HCT116 (cell line): ENCODE measurements around the gene JDP2. TPM values are rescaled to one million over a fixed set of nuclear protein-coding genes. Genes with fewer than 3 reads are reported as not detected.

Source experiments
- ATAC-seq: fragments of 200-7000 bp; cut with Tn5 transposase; 2 replicates; pipeline ENCODE4 v1.9.1; 2020; ENCODE audit warnings: mild to moderate bottlenecking, moderate library complexity
- BruUV-seq: library from RNA; stranded (reverse); fragments of 400-500 nt; replicated peaks from 2 replicates; lab custom pipeline; 2021; lab: Mats Ljungman, UMichigan
- CTCF ChIA-PET: fragments of 300-600 bp; sonication (Branson Sonifier 250); formaldehyde crosslinking; loops from one replicate; lab custom pipeline; 2021; ENCODE audit warnings: antibody characterized with exemption; lab: Charles Lee
- POLR2A ChIA-PET: fragments of 300-600, 350-600 bp; sonication (Branson Sonifier 250); formaldehyde crosslinking; loops from one replicate; lab custom pipeline; 2021; ENCODE audit warnings: antibody characterized with exemption; lab: Charles Lee
- RAD21 ChIA-PET, 2 experiments: fragments of 300-600 bp; sonication (Branson Sonifier 250); formaldehyde crosslinking; loops; one replicate each; lab custom pipeline; 2023; ENCODE audit warnings: low total read pairs in 2 of 2; ENCODE audit not compliant: uncharacterized antibody in 2 of 2, unreplicated experiment in 2 of 2, low non-redundant PET in 1 of 2; lab: Charles Lee
- DNase-seq: peaks from one replicate; pipeline ENCODE4 v3.0.0-alpha.2; 2010; ENCODE audit warnings: low read depth, low spot score
- H2AFZ ChIP-seq: fragments of 200-600 bp; shearing (Covaris generic), sonication (generic); 2 replicates; pipeline ENCODE4 v1.6.1; 2017; ENCODE audit warnings: low read depth, mixed run types, mixed read lengths, antibody characterized with exemption, low read length; ENCODE audit not compliant: poor library complexity, severe bottlenecking
- H3K27ac ChIP-seq: 2 replicates; pipeline ENCODE4 v1.5.1; 2012; ENCODE audit warnings: low read depth, low read length
- H3K27me3 ChIP-seq: fragments of 200-600 bp; sonication (generic); 2 replicates; pipeline ENCODE4 v1.6.1; 2016; ENCODE audit warnings: mixed run types, low read length, mixed read lengths; ENCODE audit not compliant: insufficient read depth
- H3K36me3 ChIP-seq, 2 experiments: fragments of 200-500 bp in 1 of 2; fragments of 200-600 bp in 1 of 2; sonication (Bioruptor generic) in 1 of 2; sonication (generic) in 1 of 2; 2 replicates each; pipeline versions ENCODE4 v1.5.1 to v1.6.1; 2014 to 2016; ENCODE audit warnings: low read length in 2 of 2, inconsistent platforms in 1 of 2, mixed read lengths in 1 of 2, mixed run types in 1 of 2; ENCODE audit not compliant: insufficient read depth in 2 of 2, control insufficient read depth in 1 of 2
- H3K4me1 ChIP-seq, 2 experiments: fragments of 200-600 bp in 1 of 2; sonication (generic) in 1 of 2; 2 replicates each; pipeline versions ENCODE4 v1.5.1 to v1.6.1; 2012 to 2017; ENCODE audit warnings: low read length in 2 of 2, inconsistent platforms in 1 of 2, mild to moderate bottlenecking in 1 of 2, mixed read lengths in 1 of 2, mixed run types in 1 of 2, moderate library complexity in 1 of 2; ENCODE audit not compliant: insufficient read depth in 2 of 2, control insufficient read depth in 1 of 2
- H3K4me2 ChIP-seq: fragments of 200-600 bp; sonication (generic); 2 replicates; pipeline ENCODE4 v1.6.1; 2017; ENCODE audit warnings: mixed run types, low read length, mixed read lengths
- H3K4me3 ChIP-seq, 2 experiments: fragments of 200-600 bp in 1 of 2; sonication (generic) in 1 of 2; replicated peaks in 1 of 2; 2 replicates each; pipeline ENCODE4 v1.5.1; 2011 to 2016; ENCODE audit warnings: low read length in 2 of 2, control low read depth in 1 of 2, low read depth in 1 of 2, mild to moderate bottlenecking in 1 of 2, mixed read lengths in 1 of 2, mixed run types in 1 of 2
- H3K79me2 ChIP-seq: fragments of 200-600 bp; sonication (generic); 2 replicates; pipeline ENCODE4 v1.6.1; 2017; ENCODE audit warnings: mild to moderate bottlenecking, mixed run types, low read length, moderate library complexity, mixed read lengths; ENCODE audit not compliant: insufficient read depth
- H3K9ac ChIP-seq: fragments of 200-600 bp; sonication (generic); 2 replicates; pipeline ENCODE4 v1.6.1; 2016; ENCODE audit warnings: low read length, mixed read lengths
- H3K9me2 ChIP-seq: fragments of 200-600 bp; sonication (generic), shearing (Covaris generic); 2 replicates; pipeline ENCODE4 v1.6.1; 2017; ENCODE audit warnings: mixed run types, mild to moderate bottlenecking, moderate library complexity; ENCODE audit not compliant: insufficient read depth
- H3K9me3 ChIP-seq, 2 experiments: fragments of 200-500 bp in 1 of 2; fragments of 200-600 bp in 1 of 2; sonication (Bioruptor generic) in 1 of 2; sonication (generic) in 1 of 2; 2 replicates each; pipeline ENCODE4 v1.6.1; 2014 to 2017; ENCODE audit warnings: low read length in 2 of 2, mixed read lengths in 2 of 2, inconsistent platforms in 1 of 2, low read depth in 1 of 2, mild to moderate bottlenecking in 1 of 2, mixed run types in 1 of 2, moderate library complexity in 1 of 2; ENCODE audit not compliant: control insufficient read depth in 1 of 2, insufficient read depth in 1 of 2
- H4K20me1 ChIP-seq: fragments of 200-600 bp; sonication (generic), shearing (Covaris generic); 2 replicates; pipeline ENCODE4 v1.6.1; 2017; ENCODE audit warnings: mixed run types, mild to moderate bottlenecking, moderate library complexity; ENCODE audit not compliant: insufficient read depth
- ATF3 ChIP-seq: IDR thresholded peaks from 2 replicates; pipeline ENCODE4 v1.6.1; 2012
- CEBPB ChIP-seq: IDR thresholded peaks from 2 replicates; pipeline ENCODE4 v1.6.1; 2012; ENCODE audit warnings: low read depth
- EGR1 ChIP-seq: IDR thresholded peaks from 2 replicates; pipeline ENCODE4 v1.6.1; 2012; ENCODE audit warnings: low read depth
- ELF1 ChIP-seq: IDR thresholded peaks from 2 replicates; pipeline ENCODE4 v1.6.1; 2012; ENCODE audit warnings: low read depth, borderline replicate concordance
- EZH2 ChIP-seq: fragments of 200-600 bp; sonication (generic); IDR thresholded peaks from 2 replicates; pipeline ENCODE4 v1.6.1; 2017; ENCODE audit warnings: antibody characterized with exemption, mixed run types
- EZH2phosphoT487 ChIP-seq: fragments of 200-600 bp; IDR thresholded peaks from 2 replicates; pipeline ENCODE4 v1.6.1; 2018; ENCODE audit warnings: antibody characterized with exemption, borderline replicate concordance
- FOSL1 ChIP-seq: IDR thresholded peaks from 2 replicates; pipeline ENCODE4 v1.6.1; 2012; ENCODE audit warnings: low read depth
- JUND ChIP-seq: IDR thresholded peaks from 2 replicates; pipeline ENCODE4 v1.6.1; 2012
- POLR2AphosphoS5 ChIP-seq: IDR thresholded peaks from 2 replicates; pipeline ENCODE4 v1.6.1; 2011; ENCODE audit warnings: mild to moderate bottlenecking, low read depth, low read length, moderate library complexity
- RAD21 ChIP-seq: IDR thresholded peaks from 2 replicates; pipeline ENCODE4 v1.6.1; 2012; ENCODE audit warnings: low read depth, mild to moderate bottlenecking
- SIN3A ChIP-seq: IDR thresholded peaks from 2 replicates; pipeline ENCODE4 v1.6.1; 2012; ENCODE audit warnings: low read depth
- YY1 ChIP-seq: IDR thresholded peaks from 2 replicates; pipeline ENCODE4 v1.6.1; 2011; ENCODE audit warnings: low read length, low read depth, moderate library complexity, mild to moderate bottlenecking; ENCODE audit not compliant: insufficient replicate concordance; ENCODE audit errors: extremely low read depth
- ZBTB33 ChIP-seq: IDR thresholded peaks from 2 replicates; pipeline ENCODE4 v1.6.1; 2011; ENCODE audit warnings: mild to moderate bottlenecking, low read length, moderate library complexity; ENCODE audit not compliant: insufficient replicate concordance; ENCODE audit errors: extremely low read depth
- ZFX ChIP-seq: fragments of 450-650 bp; IDR thresholded peaks from 2 replicates; pipeline ENCODE4 v1.6.1; 2017
- ZNF274 ChIP-seq: fragments of 200-500 bp; sonication (Bioruptor generic); IDR thresholded peaks from 2 replicates; pipeline ENCODE4 v1.6.1; 2014; ENCODE audit warnings: mild to moderate bottlenecking, low read depth, low read length, inconsistent platforms
- intact Hi-C: fragments of 100-400 bp; cut with micrococcal nuclease; formaldehyde crosslinking; loops from 2 replicates; pipeline ENCODE4 v1.10.0; 2022
- total RNA-seq: library from RNA; stranded (reverse); gene quantifications from one replicate; pipeline ENCODE4 v1.2.1, GENCODE V29; 2021; ENCODE audit not compliant: unreplicated experiment
- TF ChIP-seq, protein P1 (sequence below), 3 experiments: fragments of 200-600 bp in 1 of 3; sonication (generic) in 1 of 3; IDR thresholded peaks in 2 of 3; conservative IDR thresholded peaks in 1 of 3; 2 replicates each; pipeline ENCODE4 v1.5.1; 2012 to 2017; ENCODE audit warnings: low read depth in 2 of 3, low read length in 2 of 3, antibody characterized with exemption in 1 of 3, borderline replicate concordance in 1 of 3, control low read depth in 1 of 3, mild to moderate bottlenecking in 1 of 3, mixed read lengths in 1 of 3, mixed run types in 1 of 3, moderate library complexity in 1 of 3; ENCODE audit not compliant: insufficient read depth in 1 of 3
- TF ChIP-seq, protein P2 (sequence below): IDR thresholded peaks from 2 replicates; pipeline ENCODE4 v1.6.1; 2012
- TF ChIP-seq, protein P3 (sequence below): IDR thresholded peaks from 2 replicates; pipeline ENCODE4 v1.6.1; 2012; ENCODE audit warnings: low read depth

The JDP2 gene
- total RNA-seq, 1 experiment from 2014 or later, result 25.4 TPM

GRCh38 chr14:75430976-75431375 is 3.2 kb downstream of the JDP2 start:
- H3K9me2 ChIP-seq, result no peaks in the 10 kb centered on the region
- ATAC-seq, result no peak
- 0 out of 4 replicates have a peak, but pooled peaks cover 0 to 2% of the 10 kb centered on the region in 2 experiments for H3K36me3 ChIP-seq
- ChIA-PET CTCF (interaction anchor here (1.8 kb wide), 1 partner anchor 130 kb away, joined by 5 read pairs; no protein-coding TSS in a partner anchor), POLR2A (no interaction called here), RAD21 (no interaction called here)
- H2AFZ ChIP-seq, result no peak overlapping the region
- H3K4me3 ChIP-seq, result no peak overlapping the region
- no peaks in the 10 kb centered on the region for H3K27me3 ChIP-seq
- no peak overlapping the region for H3K9ac ChIP-seq
- H3K9me3 ChIP-seq, result no peaks in the 10 kb centered on the region
- H3K79me2 ChIP-seq, result no peaks in the 10 kb centered on the region
- no peaks in the 10 kb centered on the region for H4K20me1 ChIP-seq
- intact Hi-C loops, result no loop called here
- no TSS peak for BruUV-seq
- H3K4me1 ChIP-seq, result peaks cover 24 to 25% of the 10 kb centered on the region in 2 experiments
- DNase-seq, result no peak
- no peak overlapping the region for H3K4me2 ChIP-seq
- no peak overlapping the region for H3K27ac ChIP-seq
- no peak for TF ChIP-seq ZFX
- TF ChIP-seq, protein P1, sequence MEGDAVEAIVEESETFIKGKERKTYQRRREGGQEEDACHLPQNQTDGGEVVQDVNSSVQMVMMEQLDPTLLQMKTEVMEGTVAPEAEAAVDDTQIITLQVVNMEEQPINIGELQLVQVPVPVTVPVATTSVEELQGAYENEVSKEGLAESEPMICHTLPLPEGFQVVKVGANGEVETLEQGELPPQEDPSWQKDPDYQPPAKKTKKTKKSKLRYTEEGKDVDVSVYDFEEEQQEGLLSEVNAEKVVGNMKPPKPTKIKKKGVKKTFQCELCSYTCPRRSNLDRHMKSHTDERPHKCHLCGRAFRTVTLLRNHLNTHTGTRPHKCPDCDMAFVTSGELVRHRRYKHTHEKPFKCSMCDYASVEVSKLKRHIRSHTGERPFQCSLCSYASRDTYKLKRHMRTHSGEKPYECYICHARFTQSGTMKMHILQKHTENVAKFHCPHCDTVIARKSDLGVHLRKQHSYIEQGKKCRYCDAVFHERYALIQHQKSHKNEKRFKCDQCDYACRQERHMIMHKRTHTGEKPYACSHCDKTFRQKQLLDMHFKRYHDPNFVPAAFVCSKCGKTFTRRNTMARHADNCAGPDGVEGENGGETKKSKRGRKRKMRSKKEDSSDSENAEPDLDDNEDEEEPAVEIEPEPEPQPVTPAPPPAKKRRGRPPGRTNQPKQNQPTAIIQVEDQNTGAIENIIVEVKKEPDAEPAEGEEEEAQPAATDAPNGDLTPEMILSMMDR (IDR thresholded peaks at IDR 0.05 in 2 of 3, conservative IDR thresholded peaks at IDR 0.05 in 1 of 3; ENCODE audit: borderline replicate concordance in 1 of 3, insufficient read depth in 1 of 3, low read depth in 2 of 3, low read length in 2 of 3), result no peak
- TF ChIP-seq, protein P2, sequence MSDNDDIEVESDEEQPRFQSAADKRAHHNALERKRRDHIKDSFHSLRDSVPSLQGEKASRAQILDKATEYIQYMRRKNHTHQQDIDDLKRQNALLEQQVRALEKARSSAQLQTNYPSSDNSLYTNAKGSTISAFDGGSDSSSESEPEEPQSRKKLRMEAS, result no peak
- no peak for TF ChIP-seq RAD21
- no peak for TF ChIP-seq ATF3
- no peak for TF ChIP-seq CEBPB
- TF ChIP-seq EGR1, result no peak
- no peak for TF ChIP-seq ELF1
- TF ChIP-seq YY1, result no peak
- TF ChIP-seq ZBTB33, result no peak
- TF ChIP-seq POLR2AphosphoS5, result no peak
- no peak for TF ChIP-seq FOSL1
- TF ChIP-seq EZH2phosphoT487, result no peak
- TF ChIP-seq ZNF274, result no peak
- no peak for TF ChIP-seq EZH2
- TF ChIP-seq SIN3A, result no peak
- TF ChIP-seq JUND, result no peak
- TF ChIP-seq, protein P3, sequence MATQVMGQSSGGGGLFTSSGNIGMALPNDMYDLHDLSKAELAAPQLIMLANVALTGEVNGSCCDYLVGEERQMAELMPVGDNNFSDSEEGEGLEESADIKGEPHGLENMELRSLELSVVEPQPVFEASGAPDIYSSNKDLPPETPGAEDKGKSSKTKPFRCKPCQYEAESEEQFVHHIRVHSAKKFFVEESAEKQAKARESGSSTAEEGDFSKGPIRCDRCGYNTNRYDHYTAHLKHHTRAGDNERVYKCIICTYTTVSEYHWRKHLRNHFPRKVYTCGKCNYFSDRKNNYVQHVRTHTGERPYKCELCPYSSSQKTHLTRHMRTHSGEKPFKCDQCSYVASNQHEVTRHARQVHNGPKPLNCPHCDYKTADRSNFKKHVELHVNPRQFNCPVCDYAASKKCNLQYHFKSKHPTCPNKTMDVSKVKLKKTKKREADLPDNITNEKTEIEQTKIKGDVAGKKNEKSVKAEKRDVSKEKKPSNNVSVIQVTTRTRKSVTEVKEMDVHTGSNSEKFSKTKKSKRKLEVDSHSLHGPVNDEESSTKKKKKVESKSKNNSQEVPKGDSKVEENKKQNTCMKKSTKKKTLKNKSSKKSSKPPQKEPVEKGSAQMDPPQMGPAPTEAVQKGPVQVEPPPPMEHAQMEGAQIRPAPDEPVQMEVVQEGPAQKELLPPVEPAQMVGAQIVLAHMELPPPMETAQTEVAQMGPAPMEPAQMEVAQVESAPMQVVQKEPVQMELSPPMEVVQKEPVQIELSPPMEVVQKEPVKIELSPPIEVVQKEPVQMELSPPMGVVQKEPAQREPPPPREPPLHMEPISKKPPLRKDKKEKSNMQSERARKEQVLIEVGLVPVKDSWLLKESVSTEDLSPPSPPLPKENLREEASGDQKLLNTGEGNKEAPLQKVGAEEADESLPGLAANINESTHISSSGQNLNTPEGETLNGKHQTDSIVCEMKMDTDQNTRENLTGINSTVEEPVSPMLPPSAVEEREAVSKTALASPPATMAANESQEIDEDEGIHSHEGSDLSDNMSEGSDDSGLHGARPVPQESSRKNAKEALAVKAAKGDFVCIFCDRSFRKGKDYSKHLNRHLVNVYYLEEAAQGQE, result no peak
